IMR-90 (cell line): ENCODE measurements around the gene GZF1. TPM values are rescaled to one million over a fixed set of nuclear protein-coding genes. Genes with fewer than 3 reads are reported as not detected.

ENCODE experiments used
- ATAC-seq: fragments of 200-7000 bp; cut with Tn5 transposase; 2 replicates; pipeline ENCODE4 v1.9.1; 2020; ENCODE audit warnings: low read depth, mild to moderate bottlenecking, moderate library complexity
- BruUV-seq: library from RNA; stranded (reverse); fragments of 400-500 nt; replicated peaks from 2 replicates; lab custom pipeline; 2021; lab: Mats Ljungman, UMichigan
- CTCF ChIA-PET: fragments of 300-600 bp; formaldehyde crosslinking; extraction: SDS; loops from one replicate; lab custom pipeline; 2021; ENCODE audit warnings: antibody characterized with exemption; lab: Yijun Ruan, JAX
- POLR2A ChIA-PET: fragments of 300-600 bp; sonication (Branson Sonifier 250); formaldehyde crosslinking; loops from one replicate; lab custom pipeline; 2022; ENCODE audit warnings: antibody characterized with exemption; ENCODE audit not compliant: unreplicated experiment; lab: Charles Lee
- DNase-seq: peaks from one replicate; pipeline ENCODE4 v3.0.0; 2013
- H2AFZ ChIP-seq: replicated peaks from 2 replicates; pipeline ENCODE3; 2013; ENCODE audit warnings: low read length, mild to moderate bottlenecking; ENCODE audit not compliant: poor library complexity
- H2AK5ac ChIP-seq: 2 replicates; pipeline ENCODE4 v1.6.1; 2013; ENCODE audit warnings: low read depth, low read length, inconsistent platforms
- H2AK9ac ChIP-seq: replicated peaks from 2 replicates; pipeline ENCODE3; 2013; ENCODE audit warnings: mild to moderate bottlenecking, low read depth, low read length, moderate library complexity; ENCODE audit not compliant: poor library complexity
- H2BK120ac ChIP-seq: 2 replicates; pipeline ENCODE4 v1.6.1; 2013; ENCODE audit warnings: low read depth, low read length, inconsistent platforms
- H2BK15ac ChIP-seq: 3 replicates; pipeline ENCODE4 v1.6.1; 2013; ENCODE audit warnings: low read depth, low read length, inconsistent platforms
- H2BK20ac ChIP-seq: 2 replicates; pipeline ENCODE4 v1.6.1; 2013; ENCODE audit warnings: low read depth, mild to moderate bottlenecking, inconsistent platforms, low read length, moderate library complexity
- H2BK5ac ChIP-seq: 2 replicates; pipeline ENCODE4 v1.6.1; 2013; ENCODE audit warnings: mild to moderate bottlenecking, low read depth, low read length, inconsistent platforms; ENCODE audit not compliant: poor library complexity, severe bottlenecking
- H3K14ac ChIP-seq: replicated peaks from 2 replicates; pipeline ENCODE4 v1.6.1; 2013; ENCODE audit warnings: low read depth, low read length, inconsistent platforms
- H3K18ac ChIP-seq: 2 replicates; pipeline ENCODE4 v1.6.1; 2013; ENCODE audit warnings: low read depth, low read length, control low read depth
- H3K23ac ChIP-seq: 2 replicates; pipeline ENCODE4 v1.6.1; 2013; ENCODE audit warnings: low read depth, low read length, inconsistent platforms
- H3K27ac ChIP-seq: 2 replicates; pipeline ENCODE4 v1.5.1; 2013; ENCODE audit warnings: mild to moderate bottlenecking, control low read depth, low read length; ENCODE audit not compliant: insufficient read depth
- H3K27me3 ChIP-seq: 2 replicates; pipeline ENCODE4 v1.6.1; 2013; ENCODE audit warnings: low read length; ENCODE audit not compliant: control insufficient read depth, insufficient read depth
- H3K36me3 ChIP-seq: 2 replicates; pipeline ENCODE4 v1.6.1; 2013; ENCODE audit warnings: low read length, mixed read lengths; ENCODE audit not compliant: control insufficient read depth, insufficient read depth
- H3K4ac ChIP-seq: 2 replicates; pipeline ENCODE4 v1.6.1; 2013; ENCODE audit warnings: low read depth, low read length, inconsistent platforms
- H3K4me1 ChIP-seq: 2 replicates; pipeline ENCODE4 v1.6.1; 2013; ENCODE audit warnings: low read length, mixed read lengths; ENCODE audit not compliant: control insufficient read depth, insufficient read depth
- H3K4me2 ChIP-seq: 2 replicates; pipeline ENCODE4 v1.6.1; 2013; ENCODE audit warnings: low read depth, mild to moderate bottlenecking, control low read depth, low read length, moderate library complexity
- H3K4me3 ChIP-seq: 2 replicates; pipeline ENCODE4 v1.5.1; 2013; ENCODE audit warnings: low read depth, mild to moderate bottlenecking, control low read depth, low read length, moderate library complexity; ENCODE audit not compliant: insufficient read depth
- H3K56ac ChIP-seq: 2 replicates; pipeline ENCODE4 v1.6.1; 2013; ENCODE audit warnings: low read length, inconsistent platforms; ENCODE audit not compliant: insufficient read depth; ENCODE audit errors: extremely low read depth
- H3K79me1 ChIP-seq, 2 experiments: 2 replicates each; pipeline ENCODE4 v1.6.1; 2013; ENCODE audit warnings: low read length in 2 of 2, inconsistent platforms in 1 of 2, low read depth in 1 of 2
- H3K9ac ChIP-seq: 2 replicates; pipeline ENCODE4 v1.6.1; 2013; ENCODE audit warnings: low read depth, low read length, control low read depth
- H3K9me1 ChIP-seq: 2 replicates; pipeline ENCODE4 v1.6.1; 2013; ENCODE audit warnings: low read length, inconsistent platforms; ENCODE audit not compliant: insufficient read depth
- H3K9me3 ChIP-seq: 2 replicates; pipeline ENCODE4 v1.6.1; 2013; ENCODE audit warnings: low read length; ENCODE audit not compliant: control insufficient read depth, insufficient read depth
- H4K20me1 ChIP-seq: 2 replicates; pipeline ENCODE4 v1.6.1; 2013; ENCODE audit warnings: low read length, inconsistent platforms; ENCODE audit not compliant: insufficient read depth
- H4K5ac ChIP-seq: 2 replicates; pipeline ENCODE4 v1.6.1; 2013; ENCODE audit warnings: mild to moderate bottlenecking, low read depth, low read length, control low read depth
- H4K8ac ChIP-seq, 2 experiments: 2 replicates each; pipeline ENCODE4 v1.6.1; 2013; ENCODE audit warnings: low read depth in 2 of 2, low read length in 2 of 2, control low read depth in 1 of 2, inconsistent platforms in 1 of 2
- H4K91ac ChIP-seq: 2 replicates; pipeline ENCODE4 v1.6.1; 2013; ENCODE audit warnings: low read depth, low read length, inconsistent platforms; ENCODE audit not compliant: insufficient read depth
- CTCF ChIP-seq: conservative IDR thresholded peaks from 2 replicates; pipeline ENCODE4 v1.5.1; 2012; ENCODE audit warnings: mild to moderate bottlenecking, low read depth, low read length, improper control_type of control experiment
- FOS ChIP-seq: fragments of 150-350 bp; IDR thresholded peaks from 2 replicates; pipeline ENCODE4 v1.6.1; 2016; ENCODE audit warnings: low read depth, low read length
- MAZ ChIP-seq: IDR thresholded peaks from 2 replicates; pipeline ENCODE4 v1.6.1; 2012; ENCODE audit warnings: low read depth, mild to moderate bottlenecking, low read length, improper control_type of control experiment, moderate library complexity, borderline replicate concordance
- MXI1 ChIP-seq: IDR thresholded peaks from 2 replicates; pipeline ENCODE4 v1.6.1; 2012; ENCODE audit warnings: low read depth, mild to moderate bottlenecking, low read length, moderate library complexity, borderline replicate concordance
- POLR2A ChIP-seq: IDR thresholded peaks from 2 replicates; pipeline ENCODE4 v1.6.1; 2012; ENCODE audit warnings: mild to moderate bottlenecking, low read depth, low read length
- RAD21 ChIP-seq: IDR thresholded peaks from 2 replicates; pipeline ENCODE4 v1.6.1; 2012; ENCODE audit warnings: low read length, improper control_type of control experiment
- RCOR1 ChIP-seq: IDR thresholded peaks from 2 replicates; pipeline ENCODE4 v1.6.1; 2012; ENCODE audit warnings: mild to moderate bottlenecking, low read length, improper control_type of control experiment; ENCODE audit not compliant: insufficient replicate concordance
- RFX5 ChIP-seq: IDR thresholded peaks from 2 replicates; pipeline ENCODE4 v1.8.0; 2012; ENCODE audit warnings: low read depth, mild to moderate bottlenecking, low read length, moderate library complexity
- WGBS, 2 experiments: methylation state at CpG; one replicate each; pipeline versions ENCODE4 v1.1.5 to v1.1.7; 2013; ENCODE audit warnings: missing lambda C conversion rate in 2 of 2; ENCODE audit not compliant: insufficient read length in 1 of 2; ENCODE audit errors: extremely low coverage in 2 of 2; 5-methylcytosine and 5-hydroxymethylcytosine counted together
- dilution Hi-C: fragments of 300-500 bp; cut with HindIII; formaldehyde crosslinking; loops from one replicate; pipeline ENCODE4 v1.14.3; 2018; ENCODE audit warnings: low sequenced_read_pairs; ENCODE audit not compliant: unreplicated experiment
- in situ Hi-C: fragments of 300-500 bp; cut with MboI; formaldehyde crosslinking; loops from 3 replicates; pipeline ENCODE4 v1.14.3; 2019; ENCODE audit warnings: low sequenced_read_pairs, inconsistent platforms, mixed read lengths
- intact Hi-C: fragments of 100-400 bp; cut with micrococcal nuclease; formaldehyde crosslinking; loops from 2 replicates; pipeline ENCODE4 v1.10.0; 2022
- polyA plus RNA-seq, 3 experiments: library from polyadenylated mRNA; depleted of rRNA; stranded (reverse); fragments of >200 nt; gene quantifications; 2 replicates each; pipeline ENCODE4 v1.2.3, GENCODE V29; 2012; ENCODE audit warnings: low replicate concordance in 1 of 3
- total RNA-seq: library from RNA; depleted of rRNA; stranded (reverse); fragments of >200 nt; gene quantifications from 2 replicates; pipeline ENCODE4 v1.2.3, GENCODE V29; 2012

GZF1 gene
- total and polyA plus RNA-seq, 2 of the 4 experiments (the other 2 are of a cell fraction) = 23.7 to 24.7 TPM

GRCh38 chr20:23344336-23344735 lies 17.6 kb upstream of the GZF1 start:
- no peak for TF ChIP-seq RFX5
- TF ChIP-seq POLR2A = no peak
- TF ChIP-seq FOS = no peak
- TF ChIP-seq RCOR1 = no peak
- no peak for TF ChIP-seq MXI1
- no peak for TF ChIP-seq CTCF
- TF ChIP-seq MAZ = no peak
- TF ChIP-seq RAD21 = no peak
- in situ Hi-C loops = loop anchor here (5.0 to 25.0 kb wide), 3 partner anchors 290 to 1007 kb away; no protein-coding TSS in a partner anchor
- Histone ChIP-seq H3K4ac (no peak overlapping the region), H3K27me3 (peaks cover 9% of the 10 kb centered on the region), H3K4me1 (peaks cover 1% of the 10 kb centered on the region; the same call in 1 of the 2 replicates), H3K18ac (no peak overlapping the region), H3K4me3 (no peak overlapping the region), H3K14ac (no peak overlapping the region), H4K20me1 (no peaks in the 10 kb centered on the region), H2BK15ac (no peak overlapping the region), H3K9me3 (no peaks in the 10 kb centered on the region), H2AK9ac (no peak overlapping the region), H4K5ac (no peak overlapping the region), H3K79me1 (no peaks in the 10 kb centered on the region), H3K9ac (no peak overlapping the region), H2BK120ac (no peak overlapping the region), H3K4me2 (no peak overlapping the region), H3K23ac (no peak overlapping the region), H2BK5ac (no peak overlapping the region), H2BK20ac (no peak overlapping the region), H4K8ac (no peak overlapping the region), H2AK5ac (no peak overlapping the region), H3K27ac (no peak overlapping the region), H3K36me3 (no peaks in the 10 kb centered on the region), H4K91ac (no peak overlapping the region), H2AFZ (no peak overlapping the region), H3K9me1 (no peaks in the 10 kb centered on the region), H3K56ac (no peak overlapping the region)
- ATAC-seq (no peak), DNase-seq (no peak)
- intact Hi-C loops = loop anchor here (5.0 kb wide), 1 partner anchor 1007 kb away; no protein-coding TSS in a partner anchor
- ChIA-PET POLR2A (no interaction called here), CTCF (interaction anchor here (1.4 kb wide), 1 partner anchor 652 kb away, joined by 6 read pairs; no protein-coding TSS in a partner anchor)
- no TSS peak for BruUV-seq
- 44% methylated on average over 2 of the region's 5 CpGs; no CpG with 5 or more reads in 1 of the 2 experiments for WGBS, 2 experiments
- dilution Hi-C loops = no loop called here
